Left ventricle myocardium inferior (tissue), 1 donor: ENCODE measurements around the gene MKNK2. TPM values are rescaled to one million over a fixed set of nuclear protein-coding genes. Genes with fewer than 3 reads are reported as not detected.
"Not testable (repeated sequence)": the region's sequence is repeated elsewhere in the genome, so short reads cannot be mapped to it uniquely, and the experiment has no call there.

Experiments
- DNase-seq: peaks from one replicate; pipeline ENCODE4 v3.0.0-alpha.2; 2020
- H3K27ac ChIP-seq: fragments of 200-600 bp; replicated peaks from 2 replicates; pipeline ENCODE4 v1.8.0; 2021
- H3K27me3 ChIP-seq: fragments of 200-600 bp; 2 replicates; pipeline ENCODE4 v1.8.0; 2021; ENCODE audit warnings: low read depth
- H3K36me3 ChIP-seq: fragments of 200-600 bp; 2 replicates; pipeline ENCODE4 v1.8.0; 2021
- H3K4me1 ChIP-seq: fragments of 200-600 bp; 2 replicates; pipeline ENCODE4 v1.8.0; 2021
- H3K4me3 ChIP-seq: fragments of 200-600 bp; 2 replicates; pipeline ENCODE4 v1.8.0; 2021; ENCODE audit warnings: mild to moderate bottlenecking, moderate library complexity
- H3K9me3 ChIP-seq: fragments of 200-600 bp; replicated peaks from 2 replicates; pipeline ENCODE4 v1.8.0; 2021
- CTCF ChIP-seq: fragments of 200-600 bp; IDR thresholded peaks from 2 replicates; pipeline ENCODE4 v1.8.0; 2021; ENCODE audit warnings: antibody characterized with exemption, mild to moderate bottlenecking, borderline replicate concordance
- intact Hi-C: fragments of 100-400 bp; cut with micrococcal nuclease; formaldehyde crosslinking; loops from one replicate; pipeline ENCODE4 v1.11.0; 2022
- total RNA-seq: library from RNA; stranded (reverse); fragmentation: NEBNext Ultra II Directional; extraction: Animal tissue kit (Norgen Biotek cat#: 25700); gene quantifications from one replicate; pipeline ENCODE4 v1.2.1, GENCODE V29; 2021
- donor health status: DM: no; HTN: yes; CAD: no; lungs with severe emphysema.

The MKNK2 gene
- total RNA-seq, 1 donor from 2014 or later, result 200 TPM

- Histone ChIP-seq H3K27me3 (no peaks in the 10 kb centered on the region), H3K27ac (peak overlapping the region; percentile 60), H3K4me1 (peaks cover 48% of the 10 kb centered on the region), H3K4me3 (peak overlapping the region; percentile 82), H3K9me3 (no peaks in the 10 kb centered on the region), H3K36me3 (peaks cover 31% of the 10 kb centered on the region)
- intact Hi-C loops, result no loop called here
- no peak for TF ChIP-seq CTCF
- no peak for DNase-seq
Observed at GRCh38 chr19:2097203-2097885, 46.3 kb upstream of the MKNK2 start.

DNA sequence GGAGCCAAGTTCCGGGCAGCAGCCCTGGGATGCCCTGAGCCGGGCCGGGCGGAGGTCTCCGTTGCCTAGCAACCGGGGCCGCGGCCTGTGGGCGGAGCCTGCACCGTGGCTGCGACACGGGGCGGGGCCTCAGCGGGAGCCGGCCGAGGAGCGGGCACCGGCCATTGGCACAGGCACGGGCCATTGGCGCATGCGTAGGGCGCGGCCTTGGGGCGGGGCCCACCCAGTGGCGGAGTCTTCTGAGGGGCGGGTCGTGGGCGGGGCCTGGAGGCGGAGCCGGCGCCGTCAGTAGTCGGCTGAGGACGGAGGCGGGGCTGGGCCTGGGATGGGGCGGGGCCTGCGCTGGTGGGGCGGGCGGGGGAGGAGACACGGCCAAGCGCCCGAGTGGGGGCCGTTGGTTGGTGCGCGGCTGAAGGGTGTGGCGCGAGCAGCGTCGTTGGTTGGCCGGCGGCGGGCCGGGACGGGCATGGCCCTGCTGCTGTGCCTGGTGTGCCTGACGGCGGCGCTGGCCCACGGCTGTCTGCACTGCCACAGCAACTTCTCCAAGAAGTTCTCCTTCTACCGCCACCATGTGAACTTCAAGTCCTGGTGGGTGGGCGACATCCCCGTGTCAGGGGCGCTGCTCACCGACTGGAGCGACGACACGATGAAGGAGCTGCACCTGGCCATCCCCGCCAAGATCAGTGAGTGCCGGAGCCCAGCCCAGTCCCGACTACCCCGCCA is 45.6 kb upstream of the MKNK2 start, which contains the start of gene IZUMO4:
IZUMO4 (plus strand) TSS at position 436 of the 723 bp plus-strand sequence; CDS start at position 467, 31 bp downstream.
- peak; percentile 55 for TF ChIP-seq CTCF
- H3K36me3 ChIP-seq, result peaks cover 25% of the 10 kb centered on the region
- H3K4me1 ChIP-seq, result peaks cover 55% of the 10 kb centered on the region
- peak within 1 kb of the TSS; percentile 82 for H3K4me3 ChIP-seq
- no peaks in the 10 kb centered on the region for H3K9me3 ChIP-seq
- peak within 1 kb of the TSS; percentile 95 for H3K27ac ChIP-seq
- intact Hi-C loops, result no loop called here
- peak; percentile 99 for DNase-seq
- no peaks in the 10 kb centered on the region for H3K27me3 ChIP-seq

GRCh38 chr19:2096034-2096479 is 45.0 kb upstream of the MKNK2 start, which contains the start of gene MOB3A:
TSS of gene MOB3A (minus strand) at chr19:2096326. CDS start at chr19:2078560, 17,766 bp downstream.
- Histone ChIP-seq H3K27me3 (no peaks in the 10 kb centered on the region), H3K27ac (peak within 1 kb of the TSS; percentile 95), H3K36me3 (peaks cover 19% of the 10 kb centered on the region), H3K9me3 (no peaks in the 10 kb centered on the region), H3K4me3 (peak within 1 kb of the TSS; percentile 82), H3K4me1 (peaks cover 61% of the 10 kb centered on the region)
- TF ChIP-seq CTCF, result peak; percentile 64
- peak; percentile 91 for DNase-seq
- intact Hi-C loops, result no loop called here

GRCh38 chr19:2091926-2092525 is 41.0 kb upstream of the MKNK2 start:
- H3K9me3 ChIP-seq, DNase-seq, intact Hi-C loops, H3K27me3 ChIP-seq, H3K4me3 ChIP-seq, H3K36me3 ChIP-seq: not testable (repeated sequence)
- peak overlapping the region; percentile 71 for H3K27ac ChIP-seq
- H3K4me1 ChIP-seq, result peaks cover 78% of the 10 kb centered on the region

DNA sequence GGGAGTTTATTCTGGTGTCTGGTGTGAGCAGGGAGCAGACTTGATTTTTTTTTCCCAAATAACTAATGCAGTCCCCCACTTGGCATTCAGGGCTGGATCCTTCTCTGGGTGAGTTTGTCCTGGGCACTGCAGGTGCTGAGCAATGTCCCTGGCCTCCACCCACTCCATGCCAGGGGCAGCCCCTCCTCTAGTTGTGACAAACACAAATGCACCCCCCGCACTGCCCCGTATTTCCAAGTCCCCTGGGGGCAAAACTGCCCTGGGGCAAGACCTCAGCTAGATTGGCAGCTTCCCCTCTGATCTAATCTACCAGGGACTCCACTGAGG is 38.6 kb upstream of the MKNK2 start:
- H3K4me1 ChIP-seq, result peaks cover 70% of the 10 kb centered on the region
- H3K36me3 ChIP-seq, result peaks cover 4% of the 10 kb centered on the region
- H3K27me3 ChIP-seq, result no peaks in the 10 kb centered on the region
- no peak for DNase-seq
- H3K4me3 ChIP-seq, result peak overlapping the region; percentile 28
- H3K9me3 ChIP-seq, result no peaks in the 10 kb centered on the region
- peak overlapping the region; percentile 71 for H3K27ac ChIP-seq
- intact Hi-C loops, result no loop called here
- no peak for TF ChIP-seq CTCF
